Measurements from ENCODE around the gene SORBS1. TPM values are rescaled to one million over a fixed set of nuclear protein-coding genes. Genes with fewer than 3 reads are reported as not detected.

SORBS1 gene
- total RNA-seq, 2 experiments from 2014 or later = 0.13 to 0.70 TPM

- DNase-seq = no peak
These were observed 35.1 kb downstream of the SORBS1 start for GRCh38 chr10:95526044-95526443.

GRCh38 chr10:95525033-95525418 lies 36.1 kb downstream of the SORBS1 start:
- Mint-ChIP-seq H3K4me1 (ENCODE audit: low read depth) (peaks cover 6% of the 10 kb centered on the region), H3K9me3 (no peaks in the 10 kb centered on the region), H3K27ac (no peak overlapping the region), H3K27me3 (no peaks in the 10 kb centered on the region), H3K4me3 (no peak overlapping the region), H3K36me3 (ENCODE audit: low read depth) (no peaks in the 10 kb centered on the region)
- intact Hi-C loops (cut with micrococcal nuclease) = no loop called here
- DNase-seq (no peak), ATAC-seq (no peak)
- ChIA-PET POLR2A (no interaction called here), CTCF (no interaction called here)
- TF ChIP-seq CTCF (IDR thresholded peaks at IDR 0.05) = no peak

More at GRCh38 chr10:95526044-95526443, 35.1 kb downstream of the SORBS1 start:
- peaks cover 2% of the 10 kb centered on the region for H3K27me3 Mint-ChIP-seq
- no peak overlapping the region for H3K4me3 Mint-ChIP-seq
- no peaks in the 10 kb centered on the region for H3K9me3 Mint-ChIP-seq
- no peak overlapping the region for H3K27ac Mint-ChIP-seq
- no peak for ATAC-seq
- ChIA-PET CTCF (no interaction called here), POLR2A (no interaction called here)
- no peaks in the 10 kb centered on the region for H3K36me3 Mint-ChIP-seq (ENCODE audit: low read depth)
- intact Hi-C loops (cut with micrococcal nuclease) = no loop called here
- H3K4me1 Mint-ChIP-seq (ENCODE audit: low read depth) = peaks cover 6% of the 10 kb centered on the region
- no peak for TF ChIP-seq CTCF (IDR thresholded peaks at IDR 0.05)

- ATAC-seq (no peak), DNase-seq (no peak)
- no peaks in the 10 kb centered on the region for H3K9me3 Mint-ChIP-seq
- H3K4me3 Mint-ChIP-seq = no peak overlapping the region
- peaks cover 6% of the 10 kb centered on the region for H3K4me1 Mint-ChIP-seq (ENCODE audit: low read depth)
- no peaks in the 10 kb centered on the region for H3K36me3 Mint-ChIP-seq (ENCODE audit: low read depth)
- POLR2A ChIA-PET = no interaction called here
- intact Hi-C loops (cut with micrococcal nuclease) = no loop called here
- TF ChIP-seq CTCF (IDR thresholded peaks at IDR 0.05) = no peak
- H3K27me3 Mint-ChIP-seq = no peaks in the 10 kb centered on the region
- H3K27ac Mint-ChIP-seq = no peak overlapping the region
- CTCF ChIA-PET = no interaction called here
These were observed 36.7 kb downstream of the SORBS1 start for GRCh38 chr10:95524358-95525032.

- H3K27ac Mint-ChIP-seq = no peak overlapping the region
- no peak for ATAC-seq
- no peaks in the 10 kb centered on the region for H3K27me3 Mint-ChIP-seq
- POLR2A ChIA-PET = no interaction called here
- CTCF ChIA-PET = interaction anchor here (0.6 kb wide), 1 partner anchor 76 kb away, joined by 3 read pairs; no protein-coding TSS in a partner anchor
- no peaks in the 10 kb centered on the region for H3K9me3 Mint-ChIP-seq
- intact Hi-C loops (cut with micrococcal nuclease) = no loop called here
- H3K36me3 Mint-ChIP-seq (ENCODE audit: low read depth) = no peaks in the 10 kb centered on the region
- TF ChIP-seq CTCF (IDR thresholded peaks at IDR 0.05) = no peak
- DNase-seq = no peak
- no peaks in the 10 kb centered on the region for H3K4me1 Mint-ChIP-seq (ENCODE audit: low read depth)
- H3K4me3 Mint-ChIP-seq = no peak overlapping the region
These were observed 39.1 kb downstream of the SORBS1 start for GRCh38 chr10:95522117-95522516.

GRCh38 chr10:95520617-95521016 lies 40.6 kb downstream of the SORBS1 start:
- no peak overlapping the region for H3K27ac Mint-ChIP-seq
- POLR2A ChIA-PET = no interaction called here
- no peak for ATAC-seq
- no peak for TF ChIP-seq CTCF (IDR thresholded peaks at IDR 0.05)
- no peak for DNase-seq
- H3K4me1 Mint-ChIP-seq (ENCODE audit: low read depth) = no peaks in the 10 kb centered on the region
- H3K9me3 Mint-ChIP-seq = no peaks in the 10 kb centered on the region
- intact Hi-C loops (cut with micrococcal nuclease) = no loop called here
- CTCF ChIA-PET = interaction anchor here (1.6 kb wide), 1 partner anchor 90 kb away, joined by 4 read pairs; no protein-coding TSS in a partner anchor
- no peaks in the 10 kb centered on the region for H3K27me3 Mint-ChIP-seq
- H3K4me3 Mint-ChIP-seq = no peak overlapping the region
- no peaks in the 10 kb centered on the region for H3K36me3 Mint-ChIP-seq (ENCODE audit: low read depth)
